Stimulated activated naive CD4-positive, alpha-beta T cell (primary cell): ENCODE measurements around the gene MCEE.
"Not testable (repeated sequence)": the region's sequence is repeated elsewhere in the genome, so short reads cannot be mapped to it uniquely, and the experiment has no call there.

Source experiments
- DNase-seq, 6 experiments: peaks; one replicate each; lab custom pipeline; 2025; lab: John Stamatoyannopoulos, UW

The MCEE gene

GRCh38 chr2:71126957-71127356 lies 3.1 kb downstream of the MCEE start:
- no peak for DNase-seq

GRCh38 chr2:71125506-71126294 lies 4.3 kb downstream of the MCEE start:
- no peak for DNase-seq

GRCh38 chr2:71122387-71123298 lies 7.4 kb downstream of the MCEE start:
- DNase-seq = no peak

GRCh38 chr2:71121479-71121878 lies 8.6 kb downstream of the MCEE start:
- no peak for DNase-seq

GRCh38 chr2:71120195-71120594 lies 9.8 kb downstream of the MCEE start:
- DNase-seq = no peak

GRCh38 chr2:71117063-71117462 lies 13.0 kb downstream of the MCEE start:
- no peak for DNase-seq

GRCh38 chr2:71113843-71114242 lies 16.2 kb downstream of the MCEE start:
- DNase-seq = no peak

- no peak for DNase-seq
Observed at GRCh38 chr2:71108091-71108490, 21.9 kb downstream of the MCEE start.

GRCh38 chr2:71106463-71106862 lies 23.6 kb downstream of the MCEE start:
- DNase-seq = not testable (repeated sequence)

GRCh38 chr2:71103809-71104208 lies 26.2 kb downstream of the MCEE start:
- no peak for DNase-seq

- DNase-seq = no peak
Observed at GRCh38 chr2:71102981-71103681, 26.9 kb downstream of the MCEE start.

- DNase-seq = no peak
Observed at GRCh38 chr2:71101656-71102055, 28.4 kb downstream of the MCEE start.

- peak in 2 of 6 experiments; percentile 5 to 11 for DNase-seq
Observed at GRCh38 chr2:71100195-71100964, 29.6 kb downstream of the MCEE start.

- DNase-seq = not testable (repeated sequence)
Observed at GRCh38 chr2:71092491-71093260, 37.4 kb downstream of the MCEE start.

- DNase-seq = not testable (repeated sequence)
Observed at GRCh38 chr2:71091808-71092207, 38.2 kb downstream of the MCEE start.

GRCh38 chr2:71089475-71089874 lies 40.6 kb downstream of the MCEE start:
- DNase-seq = not testable (repeated sequence)

GRCh38 chr2:71085325-71086003 lies 44.6 kb downstream of the MCEE start:
- not testable (repeated sequence) for DNase-seq

GRCh38 chr2:71083752-71084312 lies 46.2 kb downstream of the MCEE start:
- DNase-seq = not testable (repeated sequence)

GRCh38 chr2:71083297-71083696 lies 46.7 kb downstream of the MCEE start:
- DNase-seq = not testable (repeated sequence)
